PC-9 (cell line): ENCODE measurements around the gene NOXO1. TPM values are rescaled to one million over a fixed set of nuclear protein-coding genes. Genes with fewer than 3 reads are reported as not detected.
A peak's percentile ranks its signal among the peaks of the same experiment; 100 is the strongest.

Experiments
- BruUV-seq: library from RNA; stranded (reverse); fragments of 400-500 nt; replicated peaks from 2 replicates; lab custom pipeline; 2021; lab: Mats Ljungman, UMichigan
- CTCF ChIA-PET: fragments of 300-600 bp; sonication (Branson Sonifier 250); formaldehyde crosslinking; loops from one replicate; lab custom pipeline; 2022; ENCODE audit warnings: antibody characterized with exemption; lab: Charles Lee
- POLR2A ChIA-PET: fragments of 300-600 bp; sonication (Branson Sonifier 250); formaldehyde crosslinking; loops from one replicate; lab custom pipeline; 2022; ENCODE audit warnings: antibody characterized with exemption; ENCODE audit not compliant: unreplicated experiment; lab: Charles Lee
- DNase-seq, 2 experiments: peaks; one replicate each; pipeline versions ENCODE4 v3.0.0 to v3.0.0-alpha.2; 2015 to 2022; ENCODE audit warnings: mixed read lengths in 1 of 2
- H2AFZ ChIP-seq: fragments of 200-600 bp; sonication (generic); 2 replicates; pipeline ENCODE4 v1.8.1; 2017; ENCODE audit warnings: antibody characterized with exemption
- H3F3A ChIP-seq: fragments of 200-600 bp; sonication (generic); 2 replicates; pipeline ENCODE4 v1.8.1; 2017; ENCODE audit warnings: antibody characterized with exemption, mild to moderate bottlenecking, low read depth; ENCODE audit not compliant: insufficient read depth
- H3K27ac ChIP-seq: fragments of 200-600 bp; sonication (generic); 2 replicates; pipeline ENCODE4 v1.6.1; 2016; ENCODE audit warnings: mixed run types
- H3K27me3 ChIP-seq: fragments of 200-600 bp; sonication (generic); 2 replicates; pipeline ENCODE4 v1.6.1; 2016; ENCODE audit warnings: low read depth, mixed run types; ENCODE audit not compliant: insufficient read depth
- H3K36me3 ChIP-seq: fragments of 200-600 bp; sonication (generic); 2 replicates; pipeline ENCODE4 v1.6.1; 2016; ENCODE audit warnings: low read depth, mixed run types
- H3K4me1 ChIP-seq: fragments of 200-600 bp; sonication (generic); replicated peaks from 2 replicates; pipeline ENCODE4 v1.6.1; 2016; ENCODE audit warnings: mixed run types; ENCODE audit not compliant: insufficient read depth
- H3K4me2 ChIP-seq: fragments of 200-600 bp; sonication (generic); 2 replicates; pipeline ENCODE4 v1.6.1; 2017; ENCODE audit warnings: mixed run types
- H3K4me3 ChIP-seq: fragments of 200-600 bp; sonication (generic); 2 replicates; pipeline ENCODE4 v1.6.1; 2016; ENCODE audit warnings: mixed run types
- H3K79me2 ChIP-seq: fragments of 200-600 bp; sonication (generic); 2 replicates; pipeline ENCODE4 v1.6.1; 2017; ENCODE audit warnings: low read depth, mixed run types
- H3K9me2 ChIP-seq: fragments of 200-600 bp; sonication (generic); 2 replicates; pipeline ENCODE4 v1.8.1; 2017; ENCODE audit warnings: mild to moderate bottlenecking; ENCODE audit not compliant: insufficient read depth
- H3K9me3 ChIP-seq: fragments of 200-600 bp; sonication (generic); 2 replicates; pipeline ENCODE4 v1.8.1; 2016; ENCODE audit warnings: low read depth; ENCODE audit not compliant: insufficient read depth
- H4K20me1 ChIP-seq: fragments of 200-600 bp; sonication (generic); 2 replicates; pipeline ENCODE4 v1.8.1; 2017; ENCODE audit not compliant: insufficient read depth
- CTCF ChIP-seq: fragments of 200-600 bp; sonication (generic); conservative IDR thresholded peaks from 2 replicates; pipeline ENCODE4 v1.6.1; 2017; ENCODE audit warnings: mixed run types, antibody characterized with exemption, mild to moderate bottlenecking, moderate library complexity
- EZH2 ChIP-seq: fragments of 200-600 bp; sonication (generic); IDR thresholded peaks from 2 replicates; pipeline ENCODE4 v1.8.0; 2017; ENCODE audit warnings: antibody characterized with exemption, low read depth
- intact Hi-C: fragments of 100-400 bp; cut with micrococcal nuclease; formaldehyde crosslinking; loops from one replicate; pipeline ENCODE4 v1.10.0; 2022; ENCODE audit not compliant: unreplicated experiment
- total RNA-seq: library from RNA; stranded (reverse); gene quantifications from 2 replicates; pipeline ENCODE4 v1.2.3, GENCODE V29; 2021

The NOXO1 gene
- total RNA-seq, 1 experiment from 2014 or later, result 11.1 TPM

DNA sequence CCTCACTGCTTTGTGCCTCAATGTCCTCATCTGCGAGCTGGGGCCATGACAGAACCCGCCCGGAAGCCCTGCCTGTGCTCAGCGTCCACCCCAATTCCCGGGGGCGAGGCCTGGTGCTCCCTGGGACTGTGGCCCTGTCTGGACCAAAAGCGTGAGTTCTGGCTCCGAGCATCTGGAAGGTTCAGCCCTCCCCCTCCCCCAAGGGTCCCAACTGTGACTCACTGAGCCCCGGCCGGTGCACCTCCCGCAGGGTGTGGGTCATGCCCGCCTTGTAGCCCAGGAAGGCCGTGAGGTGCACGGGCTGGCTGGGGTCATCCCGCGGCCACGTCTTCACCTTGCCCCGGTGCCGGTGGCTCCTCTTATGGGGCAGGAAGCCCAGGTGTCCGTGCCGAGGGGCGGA, 27.5 kb downstream of the NOXO1 start:
- H3F3A ChIP-seq, result no peaks in the 10 kb centered on the region; the same call in 1 of the 2 replicates
- CTCF ChIA-PET, result no interaction called here
- H3K27ac ChIP-seq, result no peak overlapping the region
- no peak overlapping the region for H3K4me3 ChIP-seq
- H3K79me2 ChIP-seq, result no peaks in the 10 kb centered on the region
- no peaks in the 10 kb centered on the region for H3K9me3 ChIP-seq
- H3K4me1 ChIP-seq, result peaks cover under 1% of the 10 kb centered on the region; the same call in 1 of the 2 replicates
- H3K36me3 ChIP-seq, result no peaks in the 10 kb centered on the region
- DNase-seq, result no peak
- intact Hi-C loops, result no loop called here
- POLR2A ChIA-PET, result interaction anchor here (0.5 kb wide), 1 partner anchor 774 kb away, joined by 11 read pairs; no protein-coding TSS in a partner anchor
- no peak for TF ChIP-seq EZH2
- no peak for TF ChIP-seq CTCF
- H3K4me2 ChIP-seq, result no peak overlapping the region
- no TSS peak for BruUV-seq
- H3K27me3 ChIP-seq, result no peaks in the 10 kb centered on the region
- H3K9me2 ChIP-seq, result no peaks in the 10 kb centered on the region
- no peak overlapping the region for H2AFZ ChIP-seq
- no peaks in the 10 kb centered on the region for H4K20me1 ChIP-seq

GRCh38 chr16:1950559-1950958, 30.7 kb downstream of the NOXO1 start:
- intact Hi-C loops, result no loop called here
- ChIA-PET CTCF (no interaction called here), POLR2A (interaction anchor here (0.5 kb wide), 1 partner anchor 12 kb away, joined by 6 read pairs; no protein-coding TSS in a partner anchor)
- H2AFZ ChIP-seq, result no peak overlapping the region
- no peak for TF ChIP-seq CTCF
- no peak for TF ChIP-seq EZH2
- H3K27me3 ChIP-seq, result no peaks in the 10 kb centered on the region
- no peaks in the 10 kb centered on the region for H3F3A ChIP-seq
- H3K4me1 ChIP-seq, result no peaks in the 10 kb centered on the region
- no peak overlapping the region for H3K4me2 ChIP-seq
- no peak overlapping the region for H3K4me3 ChIP-seq
- no peak for DNase-seq
- no peak overlapping the region for H3K27ac ChIP-seq
- no peaks in the 10 kb centered on the region for H3K9me2 ChIP-seq
- BruUV-seq, result no TSS peak
- H3K36me3 ChIP-seq, result no peaks in the 10 kb centered on the region
- no peaks in the 10 kb centered on the region for H3K79me2 ChIP-seq
- H3K9me3 ChIP-seq, result no peaks in the 10 kb centered on the region
- no peaks in the 10 kb centered on the region for H4K20me1 ChIP-seq

- TF ChIP-seq EZH2 (no peak), CTCF (no peak)
- Histone ChIP-seq H3K27ac (no peak overlapping the region), H4K20me1 (no peaks in the 10 kb centered on the region), H3K36me3 (no peaks in the 10 kb centered on the region), H2AFZ (no peak overlapping the region), H3K79me2 (no peaks in the 10 kb centered on the region), H3F3A (no peaks in the 10 kb centered on the region), H3K4me1 (no peaks in the 10 kb centered on the region), H3K9me2 (no peaks in the 10 kb centered on the region), H3K4me3 (no peak overlapping the region), H3K4me2 (no peak overlapping the region), H3K9me3 (no peaks in the 10 kb centered on the region), H3K27me3 (no peaks in the 10 kb centered on the region)
- intact Hi-C loops, result no loop called here
- peak in 1 of 2 experiments; percentile 35 for DNase-seq
- no TSS peak for BruUV-seq
- ChIA-PET CTCF (no interaction called here), POLR2A (interaction anchor here (0.5 kb wide), 1 partner anchor 12 kb away, joined by 6 read pairs; no protein-coding TSS in a partner anchor)
These were observed 31.2 kb downstream of the NOXO1 start for GRCh38 chr16:1950047-1950446.
